CD4-positive, alpha-beta T cell treated with Interleukin-10 for 1 hour (primary cell): ENCODE measurements around the gene FOXF1.

ENCODE experiments used
- DNase-seq: peaks from one replicate; pipeline ENCODE4 v3.0.0-alpha.2; 2020

Gene FOXF1

DNA sequence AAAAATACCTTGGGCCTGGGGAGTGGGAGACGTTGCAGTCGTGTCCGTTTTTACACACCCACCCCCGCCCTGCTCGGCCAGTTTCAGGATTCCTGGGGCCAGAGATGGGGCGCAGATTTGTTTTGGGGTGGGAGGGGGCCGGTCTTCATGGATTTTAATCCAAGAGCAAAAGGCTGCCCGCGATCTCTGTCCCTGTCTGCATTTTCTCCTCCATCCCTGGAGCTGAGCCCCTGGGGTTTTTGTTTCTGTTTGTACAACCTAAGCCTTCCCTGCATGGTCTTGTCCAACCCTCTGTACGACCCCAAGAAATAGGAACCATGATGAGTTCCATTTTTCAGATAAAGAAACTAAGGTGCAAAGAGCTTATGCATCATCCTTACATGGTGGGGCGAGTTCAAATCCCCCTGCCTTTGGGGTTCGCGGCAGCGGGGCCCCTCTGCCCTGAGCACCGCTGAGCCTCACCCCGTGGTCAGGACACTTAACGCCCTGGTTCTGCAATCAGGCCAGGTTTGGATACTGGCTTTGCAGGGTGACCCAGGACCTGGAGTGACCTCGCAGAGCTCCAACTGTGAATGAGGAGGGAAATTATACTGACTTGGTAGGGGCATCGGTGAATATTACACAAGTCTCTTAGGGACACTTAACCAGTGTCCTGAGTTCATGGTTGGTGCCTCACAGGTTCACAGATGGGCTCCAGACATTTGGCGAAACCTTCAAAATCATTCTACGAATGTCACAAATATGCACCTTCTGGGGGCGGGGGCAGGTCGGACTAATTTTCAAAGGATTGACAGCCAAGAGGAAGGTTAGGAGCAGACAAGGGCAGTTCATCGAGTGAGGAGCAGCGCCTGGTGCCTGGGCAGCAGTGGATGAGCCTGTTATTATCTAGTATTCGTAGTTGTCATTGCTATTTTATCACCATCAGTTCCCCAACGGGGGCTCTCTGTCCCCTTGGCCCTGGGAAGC, 4.1 kb upstream of the FOXF1 start:
- DNase-seq, result no peak

GRCh38 chr16:86507173-86508027, 2.9 kb upstream of the FOXF1 start:
- DNase-seq, result no peak

DNA sequence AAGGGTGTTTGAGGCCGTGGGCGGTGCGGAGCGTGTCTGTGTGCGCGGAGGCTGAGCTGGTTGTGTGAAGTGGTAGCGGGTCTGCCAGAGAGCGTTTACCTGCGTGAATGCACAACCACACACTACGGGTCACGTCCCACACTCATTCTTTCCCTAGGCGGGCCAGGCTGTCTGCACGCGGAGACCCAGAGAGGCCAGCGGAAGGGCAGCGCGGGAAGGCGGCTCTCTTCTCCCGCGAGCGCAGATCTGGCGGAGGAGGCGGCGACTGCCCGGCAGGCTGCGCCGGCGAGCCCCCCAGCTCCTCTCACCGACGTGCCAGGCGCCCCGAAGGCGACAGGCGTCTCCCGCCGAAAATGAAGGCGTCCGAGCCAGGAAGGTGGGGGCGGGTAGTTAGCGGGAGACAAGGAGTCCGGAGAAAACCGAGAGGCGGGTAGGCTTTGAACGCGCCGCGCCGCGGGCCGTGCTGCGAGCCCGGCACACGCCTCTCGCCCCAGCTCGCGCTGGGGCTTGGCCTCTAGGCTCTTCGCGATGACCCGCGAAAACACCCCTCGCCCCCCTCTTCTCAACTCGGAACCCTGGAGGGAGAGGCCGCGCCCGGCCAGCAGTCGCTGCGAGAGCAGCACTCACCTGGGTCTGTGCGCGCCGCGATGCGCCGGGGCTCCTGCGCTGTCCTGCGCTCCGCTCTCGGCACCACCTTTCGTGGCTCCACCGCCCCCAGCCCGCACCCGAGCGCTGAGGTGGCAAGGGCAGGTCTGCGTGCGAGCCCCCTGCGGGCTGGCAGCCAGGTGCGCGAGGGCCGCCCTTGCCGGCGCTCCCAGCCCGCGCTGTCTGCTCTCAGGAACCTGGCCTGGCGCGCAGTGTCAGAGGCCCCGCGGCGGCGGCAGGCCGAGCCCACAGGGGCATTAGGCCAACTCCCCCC, 2.0 kb upstream of the FOXF1 start:
- no peak for DNase-seq

DNA sequence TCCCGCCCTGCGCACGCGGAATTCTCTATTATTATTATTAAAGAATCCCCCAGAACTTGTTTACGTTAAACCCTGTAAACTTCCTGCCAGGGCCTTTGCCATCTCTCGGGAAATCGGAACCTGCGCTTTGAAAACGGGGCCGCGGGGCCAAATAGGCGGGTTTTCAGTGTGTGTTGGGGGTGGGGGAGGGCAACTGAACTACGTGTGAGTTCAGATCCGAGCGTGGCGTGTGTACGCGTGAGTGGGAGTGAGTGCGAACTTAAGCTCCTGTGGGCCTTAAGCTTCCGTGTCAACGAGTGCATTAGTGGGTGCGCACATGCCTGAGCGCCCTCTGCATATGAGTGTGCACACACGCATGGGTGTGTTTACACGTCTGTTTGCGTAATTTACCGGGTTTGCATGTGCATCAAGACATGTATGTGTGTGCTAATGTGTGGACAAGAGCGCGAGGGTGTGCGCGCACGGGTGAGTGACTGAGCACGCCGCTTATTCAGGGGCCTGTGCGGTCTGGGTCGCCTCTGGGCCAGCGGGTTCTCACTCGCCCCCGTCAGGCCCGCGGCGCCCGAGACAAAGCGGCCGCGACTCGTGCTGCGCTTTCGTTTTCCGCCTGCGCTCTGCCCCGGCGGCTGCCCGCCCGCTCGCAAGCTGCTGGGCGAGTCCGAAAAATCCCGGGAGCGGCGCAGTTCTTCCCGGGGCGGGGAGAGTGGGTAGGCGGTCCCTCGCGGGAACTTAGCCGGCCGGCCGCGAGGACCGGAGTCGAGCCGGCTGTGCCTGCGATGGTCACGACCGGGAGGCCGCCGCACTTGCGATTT, 1.2 kb upstream of the FOXF1 start:
- no peak for DNase-seq

GRCh38 chr16:86509759-86510464, 415 bp upstream of the FOXF1 start:
- DNase-seq, result no peak

- no peak for DNase-seq
Observed at GRCh38 chr16:86511317-86512161, 1.2 kb downstream of the FOXF1 start.

DNA sequence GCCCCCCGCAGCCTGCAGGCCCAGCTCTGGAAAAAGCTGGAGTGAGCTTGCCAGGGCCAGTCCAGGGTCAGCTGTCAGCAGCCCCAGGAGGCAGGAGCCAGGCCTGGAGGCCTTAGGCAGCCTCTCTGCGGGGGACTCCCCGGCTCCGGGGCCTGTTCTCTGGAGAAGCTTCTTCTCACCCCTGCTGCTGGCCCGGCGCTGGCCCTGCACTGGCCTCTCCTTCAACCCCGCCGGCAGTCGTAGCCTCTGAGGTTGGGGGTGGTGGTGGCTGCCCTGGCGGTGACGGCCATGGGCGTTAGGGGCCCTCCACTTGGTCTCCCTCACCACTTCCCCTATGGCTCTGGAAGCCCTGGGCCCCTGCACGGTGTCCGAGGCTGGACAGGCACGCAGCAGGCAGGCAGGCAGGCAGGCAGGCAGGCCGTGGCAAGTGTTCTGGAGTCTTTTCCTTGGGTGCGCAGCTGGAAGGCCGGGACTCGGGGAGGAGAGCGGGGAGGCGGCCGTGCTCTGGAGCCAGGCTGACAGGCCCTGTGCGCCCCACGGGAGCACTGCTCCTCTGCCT, 2.1 kb downstream of the FOXF1 start:
- DNase-seq, result no peak

- no peak for DNase-seq
Observed at GRCh38 chr16:86512860-86513470, 2.6 kb downstream of the FOXF1 start.

DNA sequence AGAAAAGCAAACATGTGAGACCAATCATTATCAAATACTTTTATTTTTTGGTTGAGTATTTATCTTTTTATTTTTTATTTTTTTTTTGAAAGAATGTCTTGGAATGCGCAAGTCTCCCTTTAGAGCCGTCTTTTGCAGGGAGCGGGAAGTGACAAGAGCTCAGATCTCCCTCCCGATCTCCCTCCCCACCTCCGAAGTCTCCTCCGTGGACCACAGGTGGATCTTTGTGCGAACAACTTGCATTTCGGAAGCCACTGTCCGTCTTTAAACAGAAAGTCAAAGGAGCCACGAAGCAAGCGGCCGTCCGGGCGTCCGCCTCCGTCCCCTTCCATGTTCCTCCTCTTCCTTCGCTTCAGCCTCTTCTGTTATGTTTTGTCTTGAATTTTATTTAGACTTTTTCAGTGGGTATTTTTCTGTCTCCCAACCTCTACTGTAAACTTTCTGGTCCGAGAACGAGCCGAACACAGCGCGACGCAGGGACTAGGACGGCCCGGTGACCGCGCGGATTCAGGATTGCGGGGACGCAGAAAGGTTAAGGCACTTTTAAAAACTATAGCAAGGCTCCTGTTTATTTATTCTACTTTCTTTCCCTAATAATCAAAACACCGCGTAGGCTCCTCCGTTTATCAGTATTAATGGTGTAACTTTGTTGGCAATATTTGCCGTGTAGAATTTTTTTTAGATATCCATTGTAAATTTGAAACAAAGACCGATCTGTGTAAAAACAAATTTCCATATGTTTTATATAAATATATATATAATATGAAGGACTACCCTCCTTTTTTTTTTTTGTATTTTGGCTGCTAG, 3.3 kb downstream of the FOXF1 start:
- no peak for DNase-seq

GRCh38 chr16:86514481-86515376, 4.4 kb downstream of the FOXF1 start:
- no peak for DNase-seq

GRCh38 chr16:86515413-86515776, 5.1 kb downstream of the FOXF1 start:
- DNase-seq, result no peak

GRCh38 chr16:86515777-86516622, 5.7 kb downstream of the FOXF1 start:
- DNase-seq, result no peak

DNA sequence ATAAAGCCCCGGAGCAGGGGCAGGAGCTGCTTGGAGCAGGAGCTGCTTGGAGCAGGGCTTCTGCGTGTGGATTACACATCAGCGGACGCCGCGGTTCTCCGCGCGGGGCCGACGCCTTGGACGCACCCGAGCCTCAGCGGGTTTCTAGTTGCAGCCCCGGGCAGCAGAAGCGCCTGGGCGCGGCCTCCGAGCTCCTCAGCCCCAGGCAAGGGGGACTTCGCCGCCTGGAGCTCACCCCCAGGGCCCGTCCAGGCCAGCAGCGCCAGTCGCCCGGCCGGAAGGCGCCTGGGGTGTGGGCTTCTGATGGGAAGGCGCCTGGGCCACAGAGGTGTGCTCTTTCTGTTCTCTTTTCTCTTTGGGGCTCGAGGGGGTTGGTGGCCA, 6.3 kb downstream of the FOXF1 start:
- no peak for DNase-seq

- no peak for DNase-seq
Observed at GRCh38 chr16:86517033-86517432, 6.7 kb downstream of the FOXF1 start.

DNA sequence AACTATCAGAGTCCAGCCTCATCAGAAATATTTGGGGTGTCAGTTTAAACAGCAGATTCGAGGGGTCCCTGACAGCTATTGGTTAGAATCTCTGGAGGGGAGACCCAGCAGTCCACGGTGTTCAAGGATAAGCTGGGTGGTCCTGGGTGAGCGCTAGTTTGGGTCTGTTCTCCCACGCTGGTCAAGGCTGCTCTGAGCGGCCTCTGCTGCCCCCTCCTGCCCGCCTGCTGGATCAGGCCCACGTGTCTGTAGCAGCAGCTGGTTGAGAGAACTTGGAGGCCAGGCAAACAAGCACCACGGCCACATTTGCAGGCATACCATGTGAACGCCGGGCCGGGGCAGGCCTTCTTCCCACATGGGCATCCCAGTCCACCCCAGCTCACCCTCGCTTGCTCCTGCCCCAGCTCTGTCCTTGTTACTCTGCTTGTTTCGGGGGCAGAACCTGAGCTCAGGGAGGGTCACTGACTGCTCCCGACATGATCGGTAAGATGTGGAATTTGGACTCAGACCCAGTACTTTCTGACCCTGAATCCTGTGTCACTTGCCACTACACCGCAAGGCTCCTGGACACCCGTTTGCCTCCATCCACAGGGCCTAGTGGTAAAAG, 7.4 kb downstream of the FOXF1 start:
- DNase-seq, result no peak

GRCh38 chr16:86519007-86519648, 8.8 kb downstream of the FOXF1 start:
- no peak for DNase-seq
